Calu3 (cell line): ENCODE results near the gene NECTIN1. TPM values are rescaled to one million over a fixed set of nuclear protein-coding genes. Genes with fewer than 3 reads are reported as not detected.

Experiments
- BruUV-seq: library from RNA; stranded (reverse); fragments of 400-500 nt; replicated peaks from 2 replicates; lab custom pipeline; 2021; lab: Mats Ljungman, UMichigan
- CTCF ChIA-PET: fragments of 300-600 bp; sonication (Branson Sonifier 250); formaldehyde crosslinking; loops from one replicate; lab custom pipeline; 2022; ENCODE audit warnings: antibody characterized with exemption; lab: Charles Lee
- DNase-seq: peaks from one replicate; pipeline ENCODE4 v3.0.0; 2022
- H3K27ac Mint-ChIP-seq: one replicate; pipeline ENCODE4 v1.8.0; 2022; ENCODE audit warnings: mixed read lengths; ENCODE audit not compliant: unreplicated experiment
- H3K27me3 Mint-ChIP-seq: one replicate; pipeline ENCODE4 v1.8.0; 2022; ENCODE audit warnings: mixed read lengths; ENCODE audit not compliant: unreplicated experiment
- H3K36me3 Mint-ChIP-seq: one replicate; pipeline ENCODE4 v1.8.0; 2022; ENCODE audit warnings: mild to moderate bottlenecking, moderate library complexity, mixed read lengths; ENCODE audit not compliant: insufficient read depth, unreplicated experiment
- H3K4me1 Mint-ChIP-seq: one replicate; pipeline ENCODE4 v1.8.0; 2022; ENCODE audit warnings: mild to moderate bottlenecking, low read depth, mixed read lengths; ENCODE audit not compliant: unreplicated experiment
- H3K4me3 Mint-ChIP-seq: one replicate; pipeline ENCODE4 v1.8.0; 2022; ENCODE audit warnings: mild to moderate bottlenecking, low read depth, moderate library complexity, mixed read lengths; ENCODE audit not compliant: unreplicated experiment
- H3K9me3 Mint-ChIP-seq: one replicate; pipeline ENCODE4 v1.8.0; 2022; ENCODE audit warnings: low read depth, mixed read lengths; ENCODE audit not compliant: unreplicated experiment
- intact Hi-C: fragments of 100-400 bp; cut with micrococcal nuclease; formaldehyde crosslinking; loops from one replicate; pipeline ENCODE4 v1.10.0; 2022; ENCODE audit not compliant: unreplicated experiment
- total RNA-seq: library from RNA; stranded (reverse); gene quantifications from 2 replicates; pipeline ENCODE4 v1.2.3, GENCODE V29; 2022
- TF ChIP-seq, protein P1 (sequence below): fragments of 200-600 bp; IDR thresholded peaks from one replicate; pipeline ENCODE4 v1.8.0; 2022; ENCODE audit warnings: antibody characterized with exemption; ENCODE audit not compliant: unreplicated experiment

Gene NECTIN1
- total RNA-seq, 1 experiment from 2014 or later = 22.1 TPM

DNA sequence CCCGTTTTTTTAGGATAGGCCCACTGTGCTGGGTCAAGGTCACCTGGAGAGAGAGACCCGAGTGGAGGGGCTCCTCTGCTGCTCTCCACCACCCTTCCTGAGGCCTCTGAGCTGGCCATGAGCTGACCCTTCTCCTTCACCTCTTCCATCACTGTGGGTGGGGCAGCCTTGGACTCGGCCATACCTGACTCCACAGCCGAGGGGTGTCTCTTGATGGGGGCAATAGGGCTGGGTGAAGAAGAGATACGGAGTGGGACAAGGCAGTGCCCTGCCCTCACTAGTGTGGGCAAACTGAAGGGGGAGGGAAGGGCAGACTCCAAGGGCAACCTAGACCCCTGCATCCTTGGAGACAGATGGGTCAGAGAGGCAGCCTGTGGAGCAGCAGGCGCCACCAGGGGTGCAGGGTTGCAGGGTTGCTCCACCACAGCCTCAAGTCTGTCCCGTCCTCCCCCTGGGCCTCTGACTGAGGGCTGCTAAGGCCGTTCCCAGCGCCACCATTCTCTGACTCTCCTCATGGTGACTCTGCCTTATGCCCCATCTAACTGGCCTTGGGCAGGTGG is 20.1 kb upstream of the NECTIN1 start:
- no peak for DNase-seq
- no peak overlapping the region for H3K27ac Mint-ChIP-seq
- H3K36me3 Mint-ChIP-seq = no peaks in the 10 kb centered on the region
- H3K4me3 Mint-ChIP-seq = no peak overlapping the region
- H3K9me3 Mint-ChIP-seq = no peaks in the 10 kb centered on the region
- TF ChIP-seq, protein P1, sequence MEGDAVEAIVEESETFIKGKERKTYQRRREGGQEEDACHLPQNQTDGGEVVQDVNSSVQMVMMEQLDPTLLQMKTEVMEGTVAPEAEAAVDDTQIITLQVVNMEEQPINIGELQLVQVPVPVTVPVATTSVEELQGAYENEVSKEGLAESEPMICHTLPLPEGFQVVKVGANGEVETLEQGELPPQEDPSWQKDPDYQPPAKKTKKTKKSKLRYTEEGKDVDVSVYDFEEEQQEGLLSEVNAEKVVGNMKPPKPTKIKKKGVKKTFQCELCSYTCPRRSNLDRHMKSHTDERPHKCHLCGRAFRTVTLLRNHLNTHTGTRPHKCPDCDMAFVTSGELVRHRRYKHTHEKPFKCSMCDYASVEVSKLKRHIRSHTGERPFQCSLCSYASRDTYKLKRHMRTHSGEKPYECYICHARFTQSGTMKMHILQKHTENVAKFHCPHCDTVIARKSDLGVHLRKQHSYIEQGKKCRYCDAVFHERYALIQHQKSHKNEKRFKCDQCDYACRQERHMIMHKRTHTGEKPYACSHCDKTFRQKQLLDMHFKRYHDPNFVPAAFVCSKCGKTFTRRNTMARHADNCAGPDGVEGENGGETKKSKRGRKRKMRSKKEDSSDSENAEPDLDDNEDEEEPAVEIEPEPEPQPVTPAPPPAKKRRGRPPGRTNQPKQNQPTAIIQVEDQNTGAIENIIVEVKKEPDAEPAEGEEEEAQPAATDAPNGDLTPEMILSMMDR = no peak
- peaks cover 43% of the 10 kb centered on the region for H3K27me3 Mint-ChIP-seq
- intact Hi-C loops = no loop called here
- peaks cover 8% of the 10 kb centered on the region for H3K4me1 Mint-ChIP-seq
- BruUV-seq = no TSS peak
- CTCF ChIA-PET = no interaction called here

DNA sequence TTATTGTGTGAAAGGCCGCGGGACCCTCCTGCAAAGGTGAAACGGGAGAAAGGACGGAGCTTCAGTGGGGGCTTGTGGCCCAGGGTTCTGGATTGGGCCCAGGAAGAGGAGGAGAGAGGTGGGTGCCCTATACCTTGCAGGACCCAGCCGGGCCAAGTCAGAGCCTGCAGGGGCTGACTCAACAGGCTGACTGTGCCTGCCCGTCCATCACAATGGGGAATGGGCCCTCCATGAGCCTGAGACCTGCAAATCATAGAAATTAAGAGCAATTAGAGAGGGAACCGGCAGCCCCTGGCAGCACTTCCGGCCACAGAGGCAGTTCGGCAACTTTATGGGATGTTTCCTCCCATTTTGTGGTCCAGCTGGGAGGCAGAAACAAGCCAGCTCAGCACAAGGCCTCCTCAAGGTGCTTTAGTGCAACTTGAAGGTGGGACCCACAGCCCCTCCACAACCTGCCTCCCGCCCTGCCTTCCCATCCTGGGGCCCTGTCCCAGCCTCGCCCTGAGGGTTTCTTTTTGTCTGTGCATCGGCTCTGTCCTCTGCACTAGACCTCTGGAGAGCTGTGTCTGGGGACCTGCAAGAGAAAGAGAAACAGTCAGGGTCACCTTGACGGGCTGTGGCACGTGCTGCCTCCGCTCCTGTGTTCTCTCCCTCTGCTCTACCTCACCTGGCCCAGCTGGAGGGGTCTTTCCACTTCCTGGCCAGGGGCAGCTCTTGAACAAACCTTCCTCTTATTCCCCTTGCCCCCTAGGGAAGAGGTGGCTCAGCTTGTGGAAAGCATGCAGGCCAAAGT is 19.1 kb upstream of the NECTIN1 start:
- no peak overlapping the region for H3K4me3 Mint-ChIP-seq
- CTCF ChIA-PET = no interaction called here
- no peak for DNase-seq
- intact Hi-C loops = no loop called here
- no peak overlapping the region for H3K27ac Mint-ChIP-seq
- no peaks in the 10 kb centered on the region for H3K36me3 Mint-ChIP-seq
- H3K27me3 Mint-ChIP-seq = peaks cover 34% of the 10 kb centered on the region
- TF ChIP-seq, protein P1 = no peak
- no TSS peak for BruUV-seq
- peaks cover 8% of the 10 kb centered on the region for H3K4me1 Mint-ChIP-seq
- no peaks in the 10 kb centered on the region for H3K9me3 Mint-ChIP-seq

DNA sequence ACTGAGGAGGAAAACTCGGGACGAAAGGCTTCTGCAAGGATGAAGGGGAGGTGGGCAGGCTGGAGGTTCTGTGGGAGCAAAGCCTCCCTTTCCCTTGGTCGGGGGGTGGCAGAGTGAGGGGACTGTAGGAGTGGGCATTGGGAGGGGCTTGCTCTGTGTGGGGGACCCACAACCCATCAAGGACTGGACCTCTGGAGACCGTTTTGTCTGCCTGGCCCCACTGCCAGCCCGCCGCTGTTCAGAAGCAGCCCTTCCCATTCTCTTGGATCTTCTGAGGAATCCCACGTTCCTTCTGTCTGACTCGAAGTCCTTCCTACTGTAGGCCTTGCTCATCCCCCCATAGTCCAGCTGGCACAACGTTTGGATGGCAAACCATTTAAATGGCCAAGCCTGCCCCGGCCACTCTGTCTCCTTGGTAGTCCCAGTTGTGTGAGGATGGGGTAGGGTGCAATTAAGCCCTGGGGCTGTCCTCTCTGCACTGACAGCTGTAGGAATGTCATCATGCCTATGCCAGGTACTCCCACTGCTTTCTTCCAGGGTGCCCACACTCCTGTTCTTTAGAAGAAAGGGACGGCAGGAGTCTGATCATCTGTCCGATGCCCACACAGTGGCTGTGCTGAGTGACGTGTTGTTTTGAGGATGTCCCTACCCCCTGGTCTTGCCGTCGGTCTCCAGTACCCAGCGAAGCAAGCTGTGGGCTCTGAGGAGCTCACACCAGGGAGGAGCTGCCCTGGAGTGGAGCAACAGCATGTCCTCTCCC is 17.0 kb upstream of the NECTIN1 start:
- H3K9me3 Mint-ChIP-seq = no peaks in the 10 kb centered on the region
- CTCF ChIA-PET = no interaction called here
- no peak overlapping the region for H3K4me3 Mint-ChIP-seq
- H3K4me1 Mint-ChIP-seq = no peaks in the 10 kb centered on the region
- H3K27me3 Mint-ChIP-seq = peaks cover 28% of the 10 kb centered on the region
- DNase-seq = no peak
- H3K27ac Mint-ChIP-seq = no peak overlapping the region
- intact Hi-C loops = no loop called here
- H3K36me3 Mint-ChIP-seq = peaks cover 3% of the 10 kb centered on the region
- TF ChIP-seq, protein P1 = no peak
- no TSS peak for BruUV-seq

DNA sequence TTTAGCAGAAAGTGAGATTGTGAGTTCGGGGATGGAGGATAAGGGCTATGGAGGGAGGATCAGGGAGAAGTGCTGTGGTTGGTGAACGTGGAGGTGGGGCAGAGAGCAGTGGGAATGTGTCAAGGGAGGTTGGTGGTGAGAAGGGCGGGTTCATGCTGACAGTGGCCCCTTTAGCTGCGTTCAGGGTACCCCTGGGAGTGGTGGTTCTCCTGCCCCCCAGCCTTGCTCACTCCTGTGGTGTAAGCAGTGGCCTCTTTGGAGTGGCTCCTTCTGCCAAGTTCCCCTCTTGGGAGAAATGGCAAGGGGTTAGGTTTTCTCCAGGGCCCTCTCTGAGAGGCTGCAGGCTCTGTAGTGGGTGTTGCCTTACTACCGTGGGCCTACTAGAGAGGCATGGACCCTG is 16.1 kb upstream of the NECTIN1 start:
- no TSS peak for BruUV-seq
- H3K4me1 Mint-ChIP-seq = no peaks in the 10 kb centered on the region
- peaks cover 3% of the 10 kb centered on the region for H3K36me3 Mint-ChIP-seq
- CTCF ChIA-PET = no interaction called here
- TF ChIP-seq, protein P1 = no peak
- H3K4me3 Mint-ChIP-seq = no peak overlapping the region
- H3K27me3 Mint-ChIP-seq = peaks cover 28% of the 10 kb centered on the region
- no peak for DNase-seq
- intact Hi-C loops = no loop called here
- no peak overlapping the region for H3K27ac Mint-ChIP-seq
- H3K9me3 Mint-ChIP-seq = no peaks in the 10 kb centered on the region
